ENCODE results near the gene LGI2.

Gene LGI2

GRCh38 chr4:25063116-25063515 lies 32.4 kb upstream of the LGI2 start:
- WGBS: 52% methylated on average over 3 of the region's 3 CpGs

GRCh38 chr4:25062098-25062497 lies 31.4 kb upstream of the LGI2 start:
- 89% methylated on average over 1 of the region's 1 CpG for whole genome bisulfite sequencing
- no peak overlapping the region for H4K91ac ChIP-seq (ENCODE audit: low read length)
- no peak overlapping the region for H2BK12ac ChIP-seq (ENCODE audit: low read length in 2 of 2)
- H3K23ac ChIP-seq (ENCODE audit: low read length in 2 of 2): no peak overlapping the region
- H3K14ac ChIP-seq (ENCODE audit: low read length in 2 of 2): no peak overlapping the region
- H4K8ac ChIP-seq (ENCODE audit: low read length): no peak overlapping the region
- H3K79me1 ChIP-seq (replicated peaks; ENCODE audit: low read length, poor library complexity, severe bottlenecking): no peaks in the 10 kb centered on the region
- H2BK5ac ChIP-seq (ENCODE audit: low read depth, low read length, poor library complexity, severe bottlenecking): no peak overlapping the region
- H2AFZ ChIP-seq (ENCODE audit: low read depth, low read length): no peak overlapping the region
- no peak overlapping the region for H2BK15ac ChIP-seq (ENCODE audit: low read depth, poor library complexity, severe bottlenecking)
- H3K18ac ChIP-seq (ENCODE audit: low read depth in 1 of 2, low read length in 2 of 2): no peak overlapping the region
- H3K36me3 ChIP-seq (ENCODE audit: control insufficient read depth in 1 of 2, insufficient read depth in 2 of 2, low read depth in 1 of 2, low read length in 2 of 2): no peaks in the 10 kb centered on the region
- H3K9ac ChIP-seq (ENCODE audit: low read length): no peak overlapping the region
- H3K4me3 ChIP-seq (ENCODE audit: insufficient read depth in 1 of 2, low read depth in 1 of 2, low read length in 2 of 2): no peak overlapping the region
- H3K27ac ChIP-seq (ENCODE audit: low read length, poor library complexity, severe bottlenecking): no peak overlapping the region
- no peak for DNase-seq
- no peak overlapping the region for H2BK120ac ChIP-seq (ENCODE audit: low read depth, low read length)
- no peak overlapping the region for H2AK5ac ChIP-seq (ENCODE audit: low read length, severe bottlenecking)
- peaks cover 3% of the 10 kb centered on the region for H3K4me1 ChIP-seq (ENCODE audit: control insufficient read depth, insufficient read depth, low read depth, low read length)
- peaks cover 3 to 27% of the 10 kb centered on the region in 2 experiments for H3K27me3 ChIP-seq (ENCODE audit: control insufficient read depth in 1 of 2, insufficient read depth in 1 of 2, low read length in 2 of 2)
- H3K9me3 ChIP-seq (ENCODE audit: control insufficient read depth, low read length): no peaks in the 10 kb centered on the region
- H3K4me2 ChIP-seq (ENCODE audit: low read length, poor library complexity, severe bottlenecking): no peak overlapping the region
- H3K4ac ChIP-seq (ENCODE audit: low read depth in 1 of 2, low read length in 2 of 2): no peak overlapping the region

More at GRCh38 chr4:25063116-25063515, 32.4 kb upstream of the LGI2 start:
- no peak for DNase-seq
- no peak overlapping the region for H2AFZ ChIP-seq (ENCODE audit: low read depth, low read length)
- H2BK15ac ChIP-seq (ENCODE audit: low read depth, poor library complexity, severe bottlenecking): no peak overlapping the region
- no peaks in the 10 kb centered on the region for H3K36me3 ChIP-seq (ENCODE audit: control insufficient read depth in 1 of 2, insufficient read depth in 2 of 2, low read depth in 1 of 2, low read length in 2 of 2)
- H2BK120ac ChIP-seq (ENCODE audit: low read depth, low read length): no peak overlapping the region
- no peak overlapping the region for H3K4me2 ChIP-seq (ENCODE audit: low read length, poor library complexity, severe bottlenecking)
- H3K79me1 ChIP-seq (replicated peaks; ENCODE audit: low read length, poor library complexity, severe bottlenecking): no peaks in the 10 kb centered on the region
- peaks cover 3% of the 10 kb centered on the region for H3K4me1 ChIP-seq (ENCODE audit: control insufficient read depth, insufficient read depth, low read depth, low read length)
- H3K27ac ChIP-seq (ENCODE audit: low read length, poor library complexity, severe bottlenecking): no peak overlapping the region
- H4K91ac ChIP-seq (ENCODE audit: low read length): no peak overlapping the region
- no peak overlapping the region for H2BK5ac ChIP-seq (ENCODE audit: low read depth, low read length, poor library complexity, severe bottlenecking)
- peaks cover 0 to 26% of the 10 kb centered on the region in 2 experiments for H3K27me3 ChIP-seq (ENCODE audit: control insufficient read depth in 1 of 2, insufficient read depth in 1 of 2, low read length in 2 of 2)
- H3K4ac ChIP-seq (ENCODE audit: low read depth in 1 of 2, low read length in 2 of 2): no peak overlapping the region
- no peak overlapping the region for H3K14ac ChIP-seq (ENCODE audit: low read length in 2 of 2)
- no peak overlapping the region for H4K8ac ChIP-seq (ENCODE audit: low read length)
- H3K9me3 ChIP-seq (ENCODE audit: control insufficient read depth, low read length): no peaks in the 10 kb centered on the region
- H2AK5ac ChIP-seq (ENCODE audit: low read length, severe bottlenecking): no peak overlapping the region
- no peak overlapping the region for H3K18ac ChIP-seq (ENCODE audit: low read depth in 1 of 2, low read length in 2 of 2)
- H3K23ac ChIP-seq (ENCODE audit: low read length in 2 of 2): no peak overlapping the region
- H3K4me3 ChIP-seq (ENCODE audit: insufficient read depth in 1 of 2, low read depth in 1 of 2, low read length in 2 of 2): no peak overlapping the region
- no peak overlapping the region for H2BK12ac ChIP-seq (ENCODE audit: low read length in 2 of 2)
- no peak overlapping the region for H3K9ac ChIP-seq (ENCODE audit: low read length)

- 87% methylated on average over 3 of the region's 4 CpGs for WGBS
- H2AK5ac ChIP-seq (ENCODE audit: low read length, severe bottlenecking): no peak overlapping the region
- H3K23ac ChIP-seq (ENCODE audit: low read length in 2 of 2): no peak overlapping the region
Observed at GRCh38 chr4:25061602-25062001, 30.9 kb upstream of the LGI2 start.

GRCh38 chr4:25060963-25061340 lies 30.2 kb upstream of the LGI2 start:
- Histone ChIP-seq H3K18ac (ENCODE audit: low read depth in 1 of 2, low read length in 2 of 2) (no peak overlapping the region), H2BK15ac (ENCODE audit: low read depth, poor library complexity, severe bottlenecking) (no peak overlapping the region), H4K91ac (ENCODE audit: low read length) (no peak overlapping the region), H2AFZ (ENCODE audit: low read depth, low read length) (no peak overlapping the region), H2BK5ac (ENCODE audit: low read depth, low read length, poor library complexity, severe bottlenecking) (no peak overlapping the region), H3K14ac (ENCODE audit: low read length in 2 of 2) (no peak overlapping the region), H3K27me3 (ENCODE audit: control insufficient read depth in 1 of 2, insufficient read depth in 1 of 2, low read length in 2 of 2) (peaks cover 9 to 27% of the 10 kb centered on the region in 2 experiments), H4K8ac (ENCODE audit: low read length) (no peak overlapping the region), H3K4ac (ENCODE audit: low read depth in 1 of 2, low read length in 2 of 2) (no peak overlapping the region), H3K36me3 (ENCODE audit: control insufficient read depth in 1 of 2, insufficient read depth in 2 of 2, low read depth in 1 of 2, low read length in 2 of 2) (no peaks in the 10 kb centered on the region), H2AK5ac (ENCODE audit: low read length, severe bottlenecking) (no peak overlapping the region), H2BK12ac (ENCODE audit: low read length in 2 of 2) (no peak overlapping the region), H3K4me3 (ENCODE audit: insufficient read depth in 1 of 2, low read depth in 1 of 2, low read length in 2 of 2) (no peak overlapping the region), H3K4me1 (ENCODE audit: control insufficient read depth, insufficient read depth, low read depth, low read length) (peaks cover 3% of the 10 kb centered on the region), H3K9me3 (ENCODE audit: control insufficient read depth, low read length) (no peaks in the 10 kb centered on the region), H3K9ac (ENCODE audit: low read length) (no peak overlapping the region), H2BK120ac (ENCODE audit: low read depth, low read length) (no peak overlapping the region), H3K4me2 (ENCODE audit: low read length, poor library complexity, severe bottlenecking) (no peak overlapping the region), H3K27ac (ENCODE audit: low read length, poor library complexity, severe bottlenecking) (no peak overlapping the region), H3K79me1 (replicated peaks; ENCODE audit: low read length, poor library complexity, severe bottlenecking) (no peaks in the 10 kb centered on the region), H3K23ac (ENCODE audit: low read length in 2 of 2) (no peak overlapping the region)
- no peak for DNase-seq
- WGBS: 83% methylated on average over 5 of the region's 5 CpGs

More at GRCh38 chr4:25061602-25062001, 30.9 kb upstream of the LGI2 start:
- H3K27ac ChIP-seq (ENCODE audit: low read length, poor library complexity, severe bottlenecking): no peak overlapping the region
- H3K79me1 ChIP-seq (replicated peaks; ENCODE audit: low read length, poor library complexity, severe bottlenecking): no peaks in the 10 kb centered on the region
- no peak overlapping the region for H3K14ac ChIP-seq (ENCODE audit: low read length in 2 of 2)
- no peak overlapping the region for H2BK120ac ChIP-seq (ENCODE audit: low read depth, low read length)
- no peak overlapping the region for H3K4me3 ChIP-seq (ENCODE audit: insufficient read depth in 1 of 2, low read depth in 1 of 2, low read length in 2 of 2)
- H2BK12ac ChIP-seq (ENCODE audit: low read length in 2 of 2): no peak overlapping the region
- peaks cover 3% of the 10 kb centered on the region for H3K4me1 ChIP-seq (ENCODE audit: control insufficient read depth, insufficient read depth, low read depth, low read length)
- no peaks in the 10 kb centered on the region for H3K9me3 ChIP-seq (ENCODE audit: control insufficient read depth, low read length)
- peaks cover 7 to 27% of the 10 kb centered on the region in 2 experiments for H3K27me3 ChIP-seq (ENCODE audit: control insufficient read depth in 1 of 2, insufficient read depth in 1 of 2, low read length in 2 of 2)
- H2BK5ac ChIP-seq (ENCODE audit: low read depth, low read length, poor library complexity, severe bottlenecking): no peak overlapping the region
- DNase-seq: no peak
- no peak overlapping the region for H3K9ac ChIP-seq (ENCODE audit: low read length)
- H3K18ac ChIP-seq (ENCODE audit: low read depth in 1 of 2, low read length in 2 of 2): no peak overlapping the region
- no peak overlapping the region for H3K4me2 ChIP-seq (ENCODE audit: low read length, poor library complexity, severe bottlenecking)
- H4K8ac ChIP-seq (ENCODE audit: low read length): no peak overlapping the region
- no peak overlapping the region for H4K91ac ChIP-seq (ENCODE audit: low read length)
- H2BK15ac ChIP-seq (ENCODE audit: low read depth, poor library complexity, severe bottlenecking): no peak overlapping the region
- no peak overlapping the region for H2AFZ ChIP-seq (ENCODE audit: low read depth, low read length)
- H3K36me3 ChIP-seq (ENCODE audit: control insufficient read depth in 1 of 2, insufficient read depth in 2 of 2, low read depth in 1 of 2, low read length in 2 of 2): no peaks in the 10 kb centered on the region
- no peak overlapping the region for H3K4ac ChIP-seq (ENCODE audit: low read depth in 1 of 2, low read length in 2 of 2)
